ENCODE results near the gene PSTK. TPM values are rescaled to one million over a fixed set of nuclear protein-coding genes. Genes with fewer than 3 reads are reported as not detected.

The PSTK gene
- total and polyA plus RNA-seq, 9 of the 15 experiments (the other 6 are each of a cell fraction or from before 2014, with no cell fraction given) = 13.2 to 49.7 (median 18.9) TPM

DNA sequence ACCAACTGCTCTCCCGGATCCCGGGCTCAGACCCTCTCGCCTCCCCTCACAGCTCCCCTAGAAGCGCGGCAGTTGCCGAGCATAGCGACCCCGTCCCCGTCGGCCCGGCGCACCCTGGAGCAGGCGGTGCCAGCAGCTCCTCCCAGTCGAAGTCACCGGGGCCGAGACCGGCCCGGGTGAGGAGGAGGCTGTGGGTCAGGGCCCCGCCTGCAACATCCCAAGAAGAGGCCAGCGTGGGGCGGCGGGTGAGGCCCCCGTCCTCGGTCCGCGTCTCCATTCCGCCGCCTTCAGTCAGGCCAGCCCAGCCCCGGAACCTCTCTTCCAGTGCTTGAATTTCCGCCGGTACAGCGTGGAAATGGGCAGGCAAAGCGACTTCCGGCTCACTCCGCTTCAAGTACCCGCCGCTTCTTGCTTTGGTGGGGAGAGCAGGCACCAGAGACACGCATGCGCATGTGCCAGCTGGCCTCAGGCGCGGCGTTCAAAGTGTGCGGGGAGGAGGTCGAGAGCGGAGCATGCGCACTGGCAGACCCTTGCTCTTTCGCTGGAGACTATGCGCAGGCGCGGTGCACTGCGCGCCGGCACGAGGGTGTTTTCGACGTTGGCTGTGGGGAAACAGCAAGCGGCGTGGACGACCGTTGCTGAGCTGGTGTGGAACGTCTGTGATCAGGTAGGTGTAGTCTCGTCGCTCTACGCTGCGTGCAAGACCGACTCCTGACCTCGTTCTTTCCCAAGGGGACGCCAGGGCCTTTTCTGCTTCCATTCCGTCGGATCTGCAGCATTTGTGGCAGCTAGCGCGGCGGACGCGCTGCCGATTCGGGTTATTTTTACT, 26.1 kb upstream of the PSTK start, which contains the start of gene C10orf88 (continued):
- TF ChIP-seq, protein P1, sequence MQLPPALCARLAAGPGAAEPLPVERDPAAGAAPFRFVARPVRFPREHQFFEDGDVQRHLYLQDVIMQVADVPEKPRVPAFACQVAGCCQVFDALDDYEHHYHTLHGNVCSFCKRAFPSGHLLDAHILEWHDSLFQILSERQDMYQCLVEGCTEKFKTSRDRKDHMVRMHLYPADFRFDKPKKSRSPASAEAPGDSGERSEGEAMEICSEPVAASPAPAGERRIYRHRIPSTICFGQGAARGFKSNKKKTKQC (CRISPR knock-in tag; IDR thresholded peaks at IDR 0.05) = 0 out of 2 replicates have a peak, but pooled peaks have one; percentile 53
- TF ChIP-seq, protein P2, sequence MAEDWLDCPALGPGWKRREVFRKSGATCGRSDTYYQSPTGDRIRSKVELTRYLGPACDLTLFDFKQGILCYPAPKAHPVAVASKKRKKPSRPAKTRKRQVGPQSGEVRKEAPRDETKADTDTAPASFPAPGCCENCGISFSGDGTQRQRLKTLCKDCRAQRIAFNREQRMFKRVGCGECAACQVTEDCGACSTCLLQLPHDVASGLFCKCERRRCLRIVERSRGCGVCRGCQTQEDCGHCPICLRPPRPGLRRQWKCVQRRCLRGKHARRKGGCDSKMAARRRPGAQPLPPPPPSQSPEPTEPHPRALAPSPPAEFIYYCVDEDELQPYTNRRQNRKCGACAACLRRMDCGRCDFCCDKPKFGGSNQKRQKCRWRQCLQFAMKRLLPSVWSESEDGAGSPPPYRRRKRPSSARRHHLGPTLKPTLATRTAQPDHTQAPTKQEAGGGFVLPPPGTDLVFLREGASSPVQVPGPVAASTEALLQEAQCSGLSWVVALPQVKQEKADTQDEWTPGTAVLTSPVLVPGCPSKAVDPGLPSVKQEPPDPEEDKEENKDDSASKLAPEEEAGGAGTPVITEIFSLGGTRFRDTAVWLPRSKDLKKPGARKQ (CRISPR knock-in tag; IDR thresholded peaks at IDR 0.05) = peak; percentile 11; the same call in 1 of the 2 replicates
- no peak for TF ChIP-seq RBM34 (IDR thresholded peaks at IDR 0.05; ENCODE audit: borderline replicate concordance, insufficient read depth, low read length)
- no peak for TF ChIP-seq SLC30A9 (CRISPR knock-in tag; IDR thresholded peaks at IDR 0.05)
- 0 out of 2 replicates have a peak, but pooled peaks have one; percentile 14 for TF ChIP-seq ZNF644 (tag; IDR thresholded peaks at IDR 0.05; ENCODE audit: low read depth)
- TF ChIP-seq ZKSCAN1 (IDR thresholded peaks at IDR 0.05; ENCODE audit: low read depth, low read length) = 0 out of 2 replicates have a peak, but pooled peaks have one; percentile 49
- TF ChIP-seq, protein P3, sequence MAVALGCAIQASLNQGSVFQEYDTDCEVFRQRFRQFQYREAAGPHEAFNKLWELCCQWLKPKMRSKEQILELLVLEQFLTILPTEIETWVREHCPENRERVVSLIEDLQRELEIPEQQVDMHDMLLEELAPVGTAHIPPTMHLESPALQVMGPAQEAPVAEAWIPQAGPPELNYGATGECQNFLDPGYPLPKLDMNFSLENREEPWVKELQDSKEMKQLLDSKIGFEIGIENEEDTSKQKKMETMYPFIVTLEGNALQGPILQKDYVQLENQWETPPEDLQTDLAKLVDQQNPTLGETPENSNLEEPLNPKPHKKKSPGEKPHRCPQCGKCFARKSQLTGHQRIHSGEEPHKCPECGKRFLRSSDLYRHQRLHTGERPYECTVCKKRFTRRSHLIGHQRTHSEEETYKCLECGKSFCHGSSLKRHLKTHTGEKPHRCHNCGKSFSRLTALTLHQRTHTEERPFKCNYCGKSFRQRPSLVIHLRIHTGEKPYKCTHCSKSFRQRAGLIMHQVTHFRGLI (CRISPR knock-in tag; IDR thresholded peaks at IDR 0.05) = no peak
- TF ChIP-seq, protein P4, sequence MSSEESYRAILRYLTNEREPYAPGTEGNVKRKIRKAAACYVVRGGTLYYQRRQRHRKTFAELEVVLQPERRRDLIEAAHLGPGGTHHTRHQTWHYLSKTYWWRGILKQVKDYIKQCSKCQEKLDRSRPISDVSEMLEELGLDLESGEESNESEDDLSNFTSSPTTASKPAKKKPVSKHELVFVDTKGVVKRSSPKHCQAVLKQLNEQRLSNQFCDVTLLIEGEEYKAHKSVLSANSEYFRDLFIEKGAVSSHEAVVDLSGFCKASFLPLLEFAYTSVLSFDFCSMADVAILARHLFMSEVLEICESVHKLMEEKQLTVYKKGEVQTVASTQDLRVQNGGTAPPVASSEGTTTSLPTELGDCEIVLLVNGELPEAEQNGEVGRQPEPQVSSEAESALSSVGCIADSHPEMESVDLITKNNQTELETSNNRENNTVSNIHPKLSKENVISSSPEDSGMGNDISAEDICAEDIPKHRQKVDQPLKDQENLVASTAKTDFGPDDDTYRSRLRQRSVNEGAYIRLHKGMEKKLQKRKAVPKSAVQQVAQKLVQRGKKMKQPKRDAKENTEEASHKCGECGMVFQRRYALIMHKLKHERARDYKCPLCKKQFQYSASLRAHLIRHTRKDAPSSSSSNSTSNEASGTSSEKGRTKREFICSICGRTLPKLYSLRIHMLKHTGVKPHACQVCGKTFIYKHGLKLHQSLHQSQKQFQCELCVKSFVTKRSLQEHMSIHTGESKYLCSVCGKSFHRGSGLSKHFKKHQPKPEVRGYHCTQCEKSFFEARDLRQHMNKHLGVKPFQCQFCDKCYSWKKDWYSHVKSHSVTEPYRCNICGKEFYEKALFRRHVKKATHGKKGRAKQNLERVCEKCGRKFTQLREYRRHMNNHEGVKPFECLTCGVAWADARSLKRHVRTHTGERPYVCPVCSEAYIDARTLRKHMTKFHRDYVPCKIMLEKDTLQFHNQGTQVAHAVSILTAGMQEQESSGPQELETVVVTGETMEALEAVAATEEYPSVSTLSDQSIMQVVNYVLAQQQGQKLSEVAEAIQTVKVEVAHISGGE (CRISPR knock-in tag; IDR thresholded peaks at IDR 0.05) = peak; percentile 93 to 99 (median 98)
- TF ChIP-seq MTF1 (CRISPR knock-in tag; IDR thresholded peaks at IDR 0.05; ENCODE audit: borderline replicate concordance) = no peak
- no peak for TF ChIP-seq ILF3 (IDR thresholded peaks at IDR 0.05; ENCODE audit: borderline replicate concordance)
- TF ChIP-seq CSDE1 (IDR thresholded peaks at IDR 0.05) = no peak
- no peak for TF ChIP-seq CBX8 (IDR thresholded peaks at IDR 0.05; ENCODE audit: borderline replicate concordance, extremely low read depth, low read depth, low read length, poor library complexity, severe bottlenecking)
- TF ChIP-seq HCFC1 (IDR thresholded peaks at IDR 0.05; ENCODE audit: low read depth, low read length) = peak; percentile 78
- 0 out of 2 replicates have a peak, but pooled peaks have one; percentile 56 for TF ChIP-seq LCOR (CRISPR knock-in tag; IDR thresholded peaks at IDR 0.05)
- TF ChIP-seq NFE2L1 (tag; IDR thresholded peaks at IDR 0.05; ENCODE audit: borderline replicate concordance, low read depth) = no peak
- TF ChIP-seq SMARCA5 (IDR thresholded peaks at IDR 0.05) = no peak
- TF ChIP-seq, protein P5, sequence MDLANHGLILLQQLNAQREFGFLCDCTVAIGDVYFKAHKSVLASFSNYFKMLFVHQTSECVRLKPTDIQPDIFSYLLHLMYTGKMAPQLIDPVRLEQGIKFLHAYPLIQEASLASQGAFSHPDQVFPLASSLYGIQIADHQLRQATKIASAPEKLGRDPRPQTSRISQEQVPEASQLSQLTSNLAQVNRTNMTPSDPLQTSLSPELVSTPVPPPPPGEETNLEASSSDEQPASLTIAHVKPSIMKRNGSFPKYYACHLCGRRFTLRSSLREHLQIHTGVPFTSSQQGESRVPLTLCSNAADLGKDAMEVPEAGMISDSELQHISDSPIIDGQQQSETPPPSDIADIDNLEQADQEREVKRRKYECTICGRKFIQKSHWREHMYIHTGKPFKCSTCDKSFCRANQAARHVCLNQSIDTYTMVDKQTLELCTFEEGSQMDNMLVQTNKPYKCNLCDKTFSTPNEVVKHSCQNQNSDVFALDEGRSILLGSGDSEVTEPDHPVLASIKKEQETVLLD (IDR thresholded peaks at IDR 0.05) = peak; percentile 100

Data from K562 (cell line).